HG02870 (cell line): ENCODE data around the gene HACD1.
"Not testable (repeated sequence)": the region's sequence is repeated elsewhere in the genome, so short reads cannot be mapped to it uniquely, and the experiment has no call there.

ENCODE experiments used
- ATAC-seq: cut with Tn5 transposase; IDR thresholded peaks from one replicate; pipeline ENCODE4 v1.9.1; 2021; ENCODE audit warnings: mild to moderate bottlenecking, moderate library complexity; ENCODE audit not compliant: unreplicated experiment

Gene HACD1

GRCh38 chr10:17643755-17644484, 26.7 kb upstream of the HACD1 start, which contains the start of gene STAM:
TSS of gene STAM (plus strand) at chr10:17644151. CDS start at chr10:17644340, 189 bp downstream.
- peak; percentile 85 for ATAC-seq

- peak; percentile 27 for ATAC-seq
Observed at GRCh38 chr10:17643339-17643754, 26.2 kb upstream of the HACD1 start.

GRCh38 chr10:17640331-17640816, 23.2 kb upstream of the HACD1 start:
- no peak for ATAC-seq

GRCh38 chr10:17637869-17638268, 20.7 kb upstream of the HACD1 start:
- ATAC-seq, result no peak

- ATAC-seq, result no peak
Observed at GRCh38 chr10:17633353-17633752, 16.2 kb upstream of the HACD1 start.

- not testable (repeated sequence) for ATAC-seq
Observed at GRCh38 chr10:17632590-17632989, 15.4 kb upstream of the HACD1 start.

- no peak for ATAC-seq
Observed at GRCh38 chr10:17626656-17627055, 9.5 kb upstream of the HACD1 start.

GRCh38 chr10:17624996-17625395, 7.8 kb upstream of the HACD1 start:
- ATAC-seq, result no peak

GRCh38 chr10:17622061-17622460, 4.9 kb upstream of the HACD1 start:
- no peak for ATAC-seq

GRCh38 chr10:17616403-17617030, 657 bp downstream of the HACD1 start:
- peak; percentile 32 for ATAC-seq

- no peak for ATAC-seq
Observed at GRCh38 chr10:17609523-17610079, 7.6 kb downstream of the HACD1 start.

GRCh38 chr10:17607603-17608332, 9.4 kb downstream of the HACD1 start:
- ATAC-seq, result peak; percentile 61

- ATAC-seq, result no peak
Observed at GRCh38 chr10:17607060-17607459, 10.1 kb downstream of the HACD1 start.

- ATAC-seq, result no peak
Observed at GRCh38 chr10:17606547-17607040, 10.6 kb downstream of the HACD1 start.

GRCh38 chr10:17605936-17606335, 11.2 kb downstream of the HACD1 start:
- no peak for ATAC-seq

- no peak for ATAC-seq
Observed at GRCh38 chr10:17599089-17599488, 18.1 kb downstream of the HACD1 start.

- no peak for ATAC-seq
Observed at GRCh38 chr10:17597386-17597785, 19.8 kb downstream of the HACD1 start.

- no peak for ATAC-seq
Observed at GRCh38 chr10:17590969-17591645, 26.1 kb downstream of the HACD1 start.

- ATAC-seq, result not testable (repeated sequence)
Observed at GRCh38 chr10:17589316-17589715, 27.9 kb downstream of the HACD1 start.

GRCh38 chr10:17588420-17588819, 28.8 kb downstream of the HACD1 start:
- no peak for ATAC-seq
